Right atrium auricular region (tissue), 2 donors: ENCODE data around the gene FAF1. TPM values are rescaled to one million over a fixed set of nuclear protein-coding genes. Genes with fewer than 3 reads are reported as not detected.

Experiments used
- DNase-seq: peaks from one replicate; pipeline ENCODE4 v3.0.0-alpha.2; 2019; ENCODE audit warnings: low spot score
- H3K27ac ChIP-seq, 2 donors: fragments of 200-600 bp; sonication (generic); 1 replicate in 1 of 2; 2 replicates in 1 of 2; pipeline ENCODE4 v1.5.1; 2016 to 2019
- H3K27me3 ChIP-seq, 2 donors: fragments of 200-600 bp; sonication (generic); one replicate each; pipeline versions ENCODE4 v1.5.1 to v1.6.0; 2017 to 2019
- H3K36me3 ChIP-seq: fragments of 200-600 bp; sonication (generic); one replicate; pipeline ENCODE4 v1.5.1; 2016
- H3K4me1 ChIP-seq, 2 donors: fragments of 200-600 bp; sonication (generic); one replicate each; pipeline versions ENCODE4 v1.5.1 to v1.6.0; 2017 to 2019
- H3K4me3 ChIP-seq, 2 donors: fragments of 200-600 bp; sonication (generic); 1 replicate in 1 of 2; 2 replicates in 1 of 2; pipeline ENCODE4 v1.5.1; 2017 to 2019; ENCODE audit warnings: mild to moderate bottlenecking in 1 of 2, moderate library complexity in 1 of 2
- H3K9me3 ChIP-seq, 2 donors: fragments of 200-600 bp; sonication (generic); one replicate each; pipeline ENCODE4 v1.5.1; 2019
- total RNA-seq, 2 donors: library from RNA; depleted of rRNA; stranded (reverse); fragments of >200 nt; gene quantifications; one replicate each; pipeline ENCODE4 v1.1.0, GENCODE V29; 2016
- TF ChIP-seq, protein P1 (sequence below), 2 donors: fragments of 200-600 bp; sonication (generic); IDR thresholded peaks; one replicate each; pipeline ENCODE4 v1.5.1; 2019; ENCODE audit warnings: antibody characterized with exemption in 2 of 2

The FAF1 gene
- total RNA-seq, 2 donors from 2014 or later = 36.1 to 68.8 TPM

DNA sequence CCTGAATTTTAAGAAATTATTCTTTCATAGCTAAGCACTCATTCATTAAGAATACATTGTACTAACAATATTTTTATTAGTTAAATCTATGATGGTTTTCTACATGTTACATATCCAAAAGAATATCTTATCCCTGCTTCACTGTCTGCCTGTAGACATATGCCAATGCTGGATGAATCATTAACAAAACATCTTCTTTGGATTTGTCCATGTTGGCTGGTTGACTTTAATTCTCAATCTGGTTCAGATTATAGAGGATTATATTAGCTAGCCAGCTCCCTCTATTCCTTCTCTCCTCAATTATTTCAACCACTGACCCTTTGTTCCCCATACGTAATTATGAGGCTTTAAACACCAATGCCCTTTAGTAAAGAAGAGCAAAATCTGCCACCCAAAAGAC, 398.0 kb downstream of the FAF1 start:
- no peak overlapping the region for H3K27ac ChIP-seq
- no peaks in the 10 kb centered on the region for H3K4me1 ChIP-seq
- H3K36me3 ChIP-seq = peaks cover 16% of the 10 kb centered on the region

DNA sequence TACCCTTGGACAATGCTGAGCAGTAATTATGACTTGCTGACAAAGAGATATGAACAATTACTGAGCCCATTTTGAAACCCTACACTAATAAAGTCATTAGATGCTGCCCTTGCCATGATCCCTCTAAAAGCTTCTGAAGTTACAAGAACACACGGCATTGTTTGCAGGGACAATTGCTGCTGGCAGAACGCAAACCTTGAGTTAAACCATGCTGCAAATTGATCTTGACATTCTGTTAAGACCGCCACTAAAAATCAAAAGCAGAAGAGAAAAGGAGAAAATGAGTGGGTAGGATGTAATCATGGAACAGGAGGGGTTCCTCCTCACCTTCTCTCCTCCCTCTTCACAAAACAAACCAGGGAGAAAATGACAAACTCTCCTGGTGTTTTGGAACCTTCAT, 400.6 kb downstream of the FAF1 start:
- Histone ChIP-seq H3K4me3 (no peak overlapping the region), H3K36me3 (no peaks in the 10 kb centered on the region)

More for the DNA sequence above, 398.0 kb downstream of the FAF1 start:
- Histone ChIP-seq H3K27me3 (no peaks in the 10 kb centered on the region), H3K9me3 (no peaks in the 10 kb centered on the region), H3K4me3 (no peak overlapping the region)
- no peak for DNase-seq
- TF ChIP-seq, protein P1, sequence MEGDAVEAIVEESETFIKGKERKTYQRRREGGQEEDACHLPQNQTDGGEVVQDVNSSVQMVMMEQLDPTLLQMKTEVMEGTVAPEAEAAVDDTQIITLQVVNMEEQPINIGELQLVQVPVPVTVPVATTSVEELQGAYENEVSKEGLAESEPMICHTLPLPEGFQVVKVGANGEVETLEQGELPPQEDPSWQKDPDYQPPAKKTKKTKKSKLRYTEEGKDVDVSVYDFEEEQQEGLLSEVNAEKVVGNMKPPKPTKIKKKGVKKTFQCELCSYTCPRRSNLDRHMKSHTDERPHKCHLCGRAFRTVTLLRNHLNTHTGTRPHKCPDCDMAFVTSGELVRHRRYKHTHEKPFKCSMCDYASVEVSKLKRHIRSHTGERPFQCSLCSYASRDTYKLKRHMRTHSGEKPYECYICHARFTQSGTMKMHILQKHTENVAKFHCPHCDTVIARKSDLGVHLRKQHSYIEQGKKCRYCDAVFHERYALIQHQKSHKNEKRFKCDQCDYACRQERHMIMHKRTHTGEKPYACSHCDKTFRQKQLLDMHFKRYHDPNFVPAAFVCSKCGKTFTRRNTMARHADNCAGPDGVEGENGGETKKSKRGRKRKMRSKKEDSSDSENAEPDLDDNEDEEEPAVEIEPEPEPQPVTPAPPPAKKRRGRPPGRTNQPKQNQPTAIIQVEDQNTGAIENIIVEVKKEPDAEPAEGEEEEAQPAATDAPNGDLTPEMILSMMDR (IDR thresholded peaks at IDR 0.05) = no peak

DNA sequence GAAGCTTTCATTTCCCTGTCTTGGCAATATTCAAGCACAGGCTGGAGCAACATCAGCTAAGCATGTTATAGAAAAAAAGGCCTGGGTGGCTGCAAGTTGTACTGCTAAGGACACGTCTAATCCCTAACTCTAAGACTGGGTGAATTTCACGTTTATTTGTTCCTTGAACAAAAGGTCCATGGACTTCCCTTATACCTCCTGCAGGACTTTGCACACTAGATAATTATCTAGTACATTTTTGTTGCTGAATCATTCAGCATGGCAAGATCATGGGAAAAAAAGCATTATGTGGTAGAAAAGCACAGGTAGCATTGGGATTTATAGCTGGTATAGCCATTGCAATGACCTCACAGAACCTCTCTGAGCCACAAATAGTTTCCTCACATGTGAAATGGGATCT, 406.1 kb downstream of the FAF1 start:
- DNase-seq = no peak
- no peaks in the 10 kb centered on the region for H3K36me3 ChIP-seq
- H3K4me3 ChIP-seq = no peak overlapping the region
- H3K4me1 ChIP-seq = no peaks in the 10 kb centered on the region
- no peaks in the 10 kb centered on the region for H3K27me3 ChIP-seq
- H3K9me3 ChIP-seq = no peaks in the 10 kb centered on the region
- TF ChIP-seq, protein P1 (IDR thresholded peaks at IDR 0.05) = no peak
- no peak overlapping the region for H3K27ac ChIP-seq

More for the DNA sequence above, 400.6 kb downstream of the FAF1 start:
- Histone ChIP-seq H3K9me3 (no peaks in the 10 kb centered on the region), H3K27me3 (no peaks in the 10 kb centered on the region), H3K27ac (no peak overlapping the region), H3K4me1 (no peaks in the 10 kb centered on the region)
- TF ChIP-seq, protein P1 (IDR thresholded peaks at IDR 0.05) = no peak
- DNase-seq = no peak

DNA sequence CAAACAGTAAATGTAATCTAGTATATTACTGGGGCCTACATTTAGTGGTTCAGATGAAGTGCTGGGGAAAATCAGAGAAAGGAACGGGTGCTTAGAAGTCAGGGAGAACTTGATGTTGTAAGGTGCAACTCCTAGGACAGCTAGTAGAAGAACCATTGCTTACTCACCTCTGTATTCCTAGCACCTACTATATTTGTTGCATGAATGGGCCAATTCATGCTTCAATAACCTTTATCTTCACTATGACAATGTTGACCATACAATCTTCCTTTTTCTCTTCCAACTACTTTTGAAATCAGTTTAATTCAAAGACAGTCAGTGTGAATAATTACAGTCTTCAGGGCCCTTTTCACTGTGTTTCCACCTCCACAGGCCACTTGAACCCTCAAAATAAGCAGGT, 411.8 kb downstream of the FAF1 start:
- H3K9me3 ChIP-seq = no peaks in the 10 kb centered on the region
- H3K27ac ChIP-seq = no peak overlapping the region
- no peaks in the 10 kb centered on the region for H3K27me3 ChIP-seq
- TF ChIP-seq, protein P1 (IDR thresholded peaks at IDR 0.05) = no peak
- no peaks in the 10 kb centered on the region for H3K36me3 ChIP-seq
- H3K4me3 ChIP-seq = no peak overlapping the region
- DNase-seq = no peak
- no peaks in the 10 kb centered on the region for H3K4me1 ChIP-seq

DNA sequence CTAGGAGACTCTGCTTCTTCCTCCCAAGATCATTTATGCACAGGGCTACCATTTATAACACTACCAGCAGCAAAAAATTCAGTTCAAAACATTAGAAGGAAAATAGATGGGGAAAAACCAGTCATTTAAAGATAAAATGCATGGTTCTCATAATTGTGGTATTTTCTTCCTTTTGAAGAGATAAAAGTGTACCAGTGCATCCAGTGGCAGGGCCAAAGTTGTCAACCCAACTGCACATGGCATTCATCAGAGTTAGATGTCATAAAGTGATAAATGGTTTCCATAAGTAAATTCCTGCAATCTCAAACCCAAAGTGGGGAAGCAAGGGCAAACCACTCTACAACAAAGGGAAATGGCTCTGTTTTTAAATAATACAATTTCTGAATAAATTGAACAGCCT, 417.7 kb downstream of the FAF1 start:
- H3K4me3 ChIP-seq = no peak overlapping the region
- DNase-seq = no peak
- no peak overlapping the region for H3K27ac ChIP-seq
- H3K27me3 ChIP-seq = no peaks in the 10 kb centered on the region
- no peaks in the 10 kb centered on the region for H3K9me3 ChIP-seq
- no peaks in the 10 kb centered on the region for H3K4me1 ChIP-seq
- TF ChIP-seq, protein P1 (IDR thresholded peaks at IDR 0.05) = no peak
- H3K36me3 ChIP-seq = no peaks in the 10 kb centered on the region

DNA sequence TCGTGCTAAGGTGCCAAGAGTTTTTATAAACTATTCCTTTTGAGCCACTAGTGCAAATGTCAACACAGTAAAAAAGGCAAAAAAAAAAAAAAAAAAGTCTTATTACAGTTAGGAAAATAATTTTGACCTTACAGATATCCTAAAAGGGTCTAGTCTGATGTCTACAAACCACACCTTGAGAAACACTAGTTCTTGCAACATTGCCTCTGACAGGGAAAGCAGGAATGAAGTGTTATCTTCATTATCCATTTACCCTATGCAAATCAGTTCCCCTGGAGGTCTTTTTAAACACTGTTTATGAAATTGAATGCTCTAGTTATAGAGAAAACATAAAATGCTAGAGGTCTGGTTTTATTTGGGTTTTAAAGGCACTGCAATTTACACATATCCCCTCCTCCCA, 421.6 kb downstream of the FAF1 start:
- H3K4me3 ChIP-seq = no peak overlapping the region
- no peak for DNase-seq
- no peaks in the 10 kb centered on the region for H3K36me3 ChIP-seq
- no peaks in the 10 kb centered on the region for H3K4me1 ChIP-seq
- H3K27ac ChIP-seq = no peak overlapping the region
- H3K9me3 ChIP-seq = no peaks in the 10 kb centered on the region
- no peaks in the 10 kb centered on the region for H3K27me3 ChIP-seq
- TF ChIP-seq, protein P1 (IDR thresholded peaks at IDR 0.05) = no peak
